HEK293 (cell line): ENCODE data around the gene OPN4.

Experiments
- CTCF ChIA-PET: fragments of 350-600 bp; formaldehyde crosslinking; extraction: SDS; loops from one replicate; lab custom pipeline; 2021; ENCODE audit warnings: antibody characterized with exemption; lab: Yijun Ruan, JAX
- POLR2A ChIA-PET: fragments of 300-600 bp; formaldehyde crosslinking; extraction: SDS; loops from one replicate; lab custom pipeline; 2020; ENCODE audit warnings: antibody characterized with exemption, inconsistent platforms; lab: Yijun Ruan, JAX
- H3K27ac ChIP-seq: fragments of 200-500 bp; sonication (Bioruptor generic); 2 replicates; pipeline ENCODE4 v1.5.1; 2014; ENCODE audit warnings: low read depth, low read length, control low read depth, inconsistent platforms; ENCODE audit errors: extremely low read depth
- H3K36me3 ChIP-seq, 2 experiments: fragments of 200-500 bp in 1 of 2; sonication (Bioruptor generic) in 1 of 2; 1 replicate in 1 of 2; 2 replicates in 1 of 2; pipeline ENCODE4 v1.5.1; 2014 to 2017; ENCODE audit warnings: inconsistent platforms in 2 of 2, low read length in 2 of 2; ENCODE audit not compliant: control insufficient read depth in 2 of 2, insufficient read depth in 1 of 2
- H3K4me1 ChIP-seq: fragments of 200-500 bp; sonication (Bioruptor generic); 2 replicates; pipeline ENCODE4 v1.5.1; 2014; ENCODE audit warnings: mild to moderate bottlenecking, low read length, inconsistent platforms; ENCODE audit not compliant: control insufficient read depth, insufficient read depth
- H3K4me3 ChIP-seq: 2 replicates; pipeline ENCODE4 v1.5.1; 2011; ENCODE audit warnings: low read depth, mild to moderate bottlenecking, control low read depth, low read length, moderate library complexity
- H3K9me3 ChIP-seq: fragments of 200-500 bp; sonication (Bioruptor generic); 2 replicates; pipeline ENCODE4 v1.5.1; 2014; ENCODE audit warnings: low read depth, low read length, inconsistent platforms; ENCODE audit not compliant: control insufficient read depth, insufficient read depth
- AEBP2 ChIP-seq: fragments of 450-650 bp; formaldehyde crosslinking; IDR thresholded peaks from 2 replicates; pipeline ENCODE4 v1.5.1; 2016; ENCODE audit warnings: missing biosample characterization, missing genetic modification characterization, borderline replicate concordance
- EGR2 ChIP-seq: fragments of 450-650 bp; formaldehyde crosslinking; IDR thresholded peaks from 2 replicates; pipeline ENCODE4 v1.5.1; 2016; ENCODE audit warnings: low read depth, missing biosample characterization, missing genetic modification characterization
- HOXA7 ChIP-seq: sonication (generic); formaldehyde crosslinking; IDR thresholded peaks from 2 replicates; pipeline ENCODE4 v1.8.1; 2022; ENCODE audit warnings: missing genetic modification reagents, borderline replicate concordance
- HOXC10 ChIP-seq: sonication (generic); formaldehyde crosslinking; IDR thresholded peaks from 2 replicates; pipeline ENCODE4 v1.8.1; 2023; ENCODE audit warnings: mild to moderate bottlenecking, missing genetic modification reagents
- HOXD13 ChIP-seq: sonication (generic); formaldehyde crosslinking; IDR thresholded peaks from 2 replicates; pipeline ENCODE4 v1.8.0; 2022; ENCODE audit warnings: missing genetic modification reagents, borderline replicate concordance
- MEIS1 ChIP-seq: sonication (generic); formaldehyde crosslinking; IDR thresholded peaks from 2 replicates; pipeline ENCODE4 v1.8.1; 2022; ENCODE audit warnings: missing genetic modification reagents, mild to moderate bottlenecking, borderline replicate concordance
- PATZ1 ChIP-seq: fragments of 450-650 bp; formaldehyde crosslinking; IDR thresholded peaks from 2 replicates; pipeline ENCODE4 v1.5.1; 2016; ENCODE audit warnings: missing biosample characterization, missing genetic modification characterization
- PRDM6 ChIP-seq: fragments of 450-650 bp; formaldehyde crosslinking; IDR thresholded peaks from 2 replicates; pipeline ENCODE4 v1.5.1; 2017; ENCODE audit warnings: missing biosample characterization, missing genetic modification characterization
- ZFHX2 ChIP-seq: fragments of 450-650 bp; formaldehyde crosslinking; conservative IDR thresholded peaks from 2 replicates; pipeline ENCODE4 v1.5.1; 2016; ENCODE audit warnings: missing biosample characterization, missing genetic modification characterization
- ZNF114 ChIP-seq: fragments of 450-650 bp; formaldehyde crosslinking; IDR thresholded peaks from 2 replicates; pipeline ENCODE4 v1.5.0; 2017; ENCODE audit warnings: missing biosample characterization, missing genetic modification characterization
- ZNF19 ChIP-seq: fragments of 450-650 bp; formaldehyde crosslinking; IDR thresholded peaks from 2 replicates; pipeline ENCODE4; 2016; ENCODE audit warnings: missing biosample characterization, missing genetic modification characterization, low read depth
- ZNF248 ChIP-seq: fragments of 450-650 bp; formaldehyde crosslinking; IDR thresholded peaks from 2 replicates; pipeline ENCODE4 v1.5.1; 2017; ENCODE audit warnings: missing biosample characterization, missing genetic modification characterization
- ZNF335 ChIP-seq: fragments of 450-650 bp; formaldehyde crosslinking; conservative IDR thresholded peaks from 2 replicates; pipeline ENCODE4 v1.5.1; 2016; ENCODE audit warnings: missing biosample characterization, missing genetic modification characterization
- ZNF341 ChIP-seq: fragments of 450-650 bp; formaldehyde crosslinking; IDR thresholded peaks from 2 replicates; pipeline ENCODE4; 2016; ENCODE audit warnings: low read depth, missing biosample characterization, missing genetic modification characterization
- ZNF350 ChIP-seq: fragments of 450-650 bp; formaldehyde crosslinking; IDR thresholded peaks from 2 replicates; pipeline ENCODE4 v1.5.0; 2017; ENCODE audit warnings: missing biosample characterization, mild to moderate bottlenecking, missing genetic modification characterization
- ZNF518A ChIP-seq: fragments of 450-650 bp; formaldehyde crosslinking; conservative IDR thresholded peaks from 2 replicates; pipeline ENCODE4 v1.5.1; 2016; ENCODE audit warnings: low read depth, missing biosample characterization, missing genetic modification characterization
- ZNF530 ChIP-seq: fragments of 450-650 bp; formaldehyde crosslinking; IDR thresholded peaks from 2 replicates; pipeline ENCODE4 v1.5.1; 2016; ENCODE audit warnings: low read depth, missing biosample characterization, missing genetic modification characterization
- ZNF549 ChIP-seq: fragments of 450-650 bp; IDR thresholded peaks from 2 replicates; pipeline ENCODE4 v1.5.1; 2018; ENCODE audit warnings: missing biosample characterization, missing genetic modification characterization, mild to moderate bottlenecking, inconsistent platforms, moderate library complexity
- ZNF561 ChIP-seq: fragments of 450-650 bp; IDR thresholded peaks from 2 replicates; pipeline ENCODE4 v1.5.1; 2018; ENCODE audit warnings: missing biosample characterization, missing genetic modification characterization, borderline replicate concordance
- ZNF645 ChIP-seq: fragments of 450-650 bp; formaldehyde crosslinking; IDR thresholded peaks from 2 replicates; pipeline ENCODE4; 2016; ENCODE audit warnings: missing biosample characterization, missing genetic modification characterization
- ZNF670 ChIP-seq: fragments of 450-650 bp; formaldehyde crosslinking; IDR thresholded peaks from 2 replicates; pipeline ENCODE4 v1.5.1; 2016; ENCODE audit warnings: missing biosample characterization, missing genetic modification characterization, low read depth
- ZNF768 ChIP-seq: fragments of 450-650 bp; formaldehyde crosslinking; IDR thresholded peaks from 2 replicates; pipeline ENCODE4 v1.5.1; 2018; ENCODE audit warnings: missing biosample characterization, mild to moderate bottlenecking, missing genetic modification characterization
- ZNF792 ChIP-seq: fragments of 450-650 bp; formaldehyde crosslinking; IDR thresholded peaks from 2 replicates; pipeline ENCODE4 v1.5.1; 2016; ENCODE audit warnings: missing biosample characterization, missing genetic modification characterization
- ZNF843 ChIP-seq: fragments of 450-650 bp; formaldehyde crosslinking; IDR thresholded peaks from 2 replicates; pipeline ENCODE4 v1.5.1; 2016; ENCODE audit warnings: missing biosample characterization, missing genetic modification characterization

Gene OPN4

GRCh38 chr10:86709396-86710185 is 55.2 kb downstream of the OPN4 start:
- Histone ChIP-seq H3K9me3 (no peaks in the 10 kb centered on the region), H3K36me3 (no peaks in the 10 kb centered on the region), H3K27ac (no peak overlapping the region), H3K4me1 (peaks cover 8% of the 10 kb centered on the region; the same call in 1 of the 2 replicates), H3K4me3 (no peak overlapping the region)
- CTCF ChIA-PET, result interaction anchor here (2.2 kb wide), 1 partner anchor 190 kb away, joined by 10 read pairs; no protein-coding TSS in a partner anchor
- POLR2A ChIA-PET, result no interaction called here
- TF ChIP-seq ZNF549 (tag by site-specific recombination), result no peak
- TF ChIP-seq ZNF19, result no peak
- TF ChIP-seq ZNF561 (tag by site-specific recombination), result no peak
- TF ChIP-seq EGR2 (tag by site-specific recombination), result peak; percentile 66
- TF ChIP-seq ZFHX2 (tag by site-specific recombination), result peak; percentile 65
- no peak for TF ChIP-seq ZNF248 (tag by site-specific recombination)
- no peak for TF ChIP-seq ZNF114 (tag by site-specific recombination)
- TF ChIP-seq ZNF843, result no peak
- peak; percentile 55 for TF ChIP-seq ZNF341 (tag by site-specific recombination)
- TF ChIP-seq ZNF670 (tag by site-specific recombination), result no peak
- no peak for TF ChIP-seq AEBP2 (tag by site-specific recombination)
- 0 out of 2 replicates have a peak, but pooled peaks have one; percentile 16 for TF ChIP-seq PATZ1 (tag by site-specific recombination)
- no peak for TF ChIP-seq HOXD13 (CRISPR knock-in tag)
- TF ChIP-seq ZNF335, result peak; percentile 41; the same call in 1 of the 2 replicates
- TF ChIP-seq PRDM6 (tag by site-specific recombination), result no peak
- TF ChIP-seq ZNF350, result no peak
- TF ChIP-seq MEIS1 (CRISPR knock-in tag), result no peak
- no peak for TF ChIP-seq HOXC10 (CRISPR knock-in tag)
- no peak for TF ChIP-seq ZNF768 (tag by site-specific recombination)
- no peak for TF ChIP-seq ZNF530 (tag by site-specific recombination)
- TF ChIP-seq ZNF518A (tag by site-specific recombination), result no peak
- TF ChIP-seq ZNF645, result no peak
- no peak for TF ChIP-seq HOXA7 (CRISPR knock-in tag)
- TF ChIP-seq ZNF792 (tag by site-specific recombination), result no peak
